PC-9 (cell line): ENCODE results near the gene CDK6.

Experiments
- EZH2 ChIP-seq: fragments of 200-600 bp; sonication (generic); IDR thresholded peaks from 2 replicates; pipeline ENCODE4 v1.8.0; 2017; ENCODE audit warnings: antibody characterized with exemption, low read depth
- TF ChIP-seq, protein P1 (sequence below): fragments of 200-600 bp; sonication (generic); conservative IDR thresholded peaks from 2 replicates; pipeline ENCODE4 v1.6.1; 2017; ENCODE audit warnings: mixed run types, antibody characterized with exemption, mild to moderate bottlenecking, moderate library complexity

- TF ChIP-seq, protein P1, sequence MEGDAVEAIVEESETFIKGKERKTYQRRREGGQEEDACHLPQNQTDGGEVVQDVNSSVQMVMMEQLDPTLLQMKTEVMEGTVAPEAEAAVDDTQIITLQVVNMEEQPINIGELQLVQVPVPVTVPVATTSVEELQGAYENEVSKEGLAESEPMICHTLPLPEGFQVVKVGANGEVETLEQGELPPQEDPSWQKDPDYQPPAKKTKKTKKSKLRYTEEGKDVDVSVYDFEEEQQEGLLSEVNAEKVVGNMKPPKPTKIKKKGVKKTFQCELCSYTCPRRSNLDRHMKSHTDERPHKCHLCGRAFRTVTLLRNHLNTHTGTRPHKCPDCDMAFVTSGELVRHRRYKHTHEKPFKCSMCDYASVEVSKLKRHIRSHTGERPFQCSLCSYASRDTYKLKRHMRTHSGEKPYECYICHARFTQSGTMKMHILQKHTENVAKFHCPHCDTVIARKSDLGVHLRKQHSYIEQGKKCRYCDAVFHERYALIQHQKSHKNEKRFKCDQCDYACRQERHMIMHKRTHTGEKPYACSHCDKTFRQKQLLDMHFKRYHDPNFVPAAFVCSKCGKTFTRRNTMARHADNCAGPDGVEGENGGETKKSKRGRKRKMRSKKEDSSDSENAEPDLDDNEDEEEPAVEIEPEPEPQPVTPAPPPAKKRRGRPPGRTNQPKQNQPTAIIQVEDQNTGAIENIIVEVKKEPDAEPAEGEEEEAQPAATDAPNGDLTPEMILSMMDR: no peak
- TF ChIP-seq EZH2: no peak
Observed at GRCh38 chr7:92841192-92841591, 4.8 kb upstream of the CDK6 start.
